Pancreas (tissue), 10 donors: ENCODE measurements around the gene IQCC. TPM values are rescaled to one million over a fixed set of nuclear protein-coding genes. Genes with fewer than 3 reads are reported as not detected.

Source experiments
- ATAC-seq, 4 donors: fragments of 200-7000 bp; cut with Tn5 transposase; one replicate each; pipeline versions ENCODE4 v1.8.0 to v1.9.1; 2020; ENCODE audit warnings: mild to moderate bottlenecking in 4 of 4, moderate library complexity in 4 of 4
- DNase-seq, 6 donors: peaks; one replicate each; pipeline ENCODE4 v3.0.0-alpha.2; 2020
- FAIRE-seq: peaks from 2 replicates; lab custom pipeline; 2012; peaks lifted over from hg19 to GRCh38; lab: Jason Lieb, UNC
- H3K27ac ChIP-seq, 4 donors: fragments of 200-600 bp; sonication (generic); 1 replicate in 3 of 4; 2 replicates in 1 of 4; pipeline versions ENCODE4 v1.5.0 to v1.8.0; 2020
- H3K27me3 ChIP-seq, 4 donors: fragments of 200-600 bp; one replicate each; pipeline ENCODE4 v1.8.0; 2021
- H3K36me3 ChIP-seq, 3 donors: fragments of 200-600 bp; sonication (generic) in 1 of 3; one replicate each; pipeline versions ENCODE4 v1.5.0 to v1.8.0; 2020 to 2021
- H3K4me1 ChIP-seq, 3 donors: fragments of 200-600 bp; one replicate each; pipeline ENCODE4 v1.8.0; 2021
- H3K4me3 ChIP-seq, 4 donors: fragments of 200-600 bp; sonication (generic) in 2 of 4; one replicate each; pipeline versions ENCODE4 v1.5.0 to v1.8.0; 2020 to 2021
- H3K9me3 ChIP-seq, 4 donors: fragments of 200-600 bp; one replicate each; pipeline ENCODE4 v1.8.0; 2021
- CTCF ChIP-seq, 4 donors: fragments of 200-600 bp; sonication (generic) in 3 of 4; IDR thresholded peaks; one replicate each; pipeline versions ENCODE4 v1.5.0 to v1.8.0; 2021; ENCODE audit warnings: antibody characterized with exemption in 4 of 4
- WGBS, 2 donors: extraction: QIAGEN DNeasy Blood & Tissue Kit; methylation state at CpG; one replicate each; pipeline ENCODE4 v1.1.7; 2013; 5-methylcytosine and 5-hydroxymethylcytosine counted together
- intact Hi-C, 3 donors: fragments of 100-400 bp; cut with DNase I; formaldehyde crosslinking; loops; one replicate each; pipeline versions ENCODE4 v1.11.1 to v1.14.2; 2022
- polyA plus RNA-seq, 2 donors: library from polyadenylated mRNA; stranded (reverse); fragments of 200-250 nt; gene quantifications; one replicate each; pipeline ENCODE4 v1.2.3, GENCODE V29; 2013
- total RNA-seq, 6 donors: library from RNA; stranded (reverse); fragmentation: NEBNext Ultra II Directional in 4 of 6; extraction: Animal tissue kit (Norgen Biotek cat#: 25700) in 4 of 6; gene quantifications; one replicate each; pipeline versions ENCODE4 v1.2.1 to v1.2.4, GENCODE V29; 2021 to 2023
- donor health status: healthy with polysubstance abuse.
- donor health status: DM: no; HTN: no; CAD: no; lungs with moderate emphysema.
- donor health status: DM: no; HTN: no; CAD: no.
- donor health status: control.
- donor health status: control.
- donor health status: Bipolar disorder and iron deficiency.
- donor health status: DM: yes; HTN: yes; CAD: no.
- donor health status: DM: no; HTN: no; CAD: no.
- donor health status: DM: no; HTN: no; CAD: no.
- donor health status: DM: yes; HTN: yes; CAD: no.

The IQCC gene
- total and polyA plus RNA-seq, 8 donors: 1.1 to 5.5 (median 1.5) TPM

- WGBS, 2 donors: 82 to 94% methylated on average over 6 of the region's 6 CpGs
- ATAC-seq (no peak), FAIRE-seq (no peak), DNase-seq (no peak)
- H3K4me3 ChIP-seq: no peak overlapping the region
- TF ChIP-seq CTCF (IDR thresholded peaks at IDR 0.05): no peak
- H3K9me3 ChIP-seq: no peaks in the 10 kb centered on the region
- no peak overlapping the region for H3K27ac ChIP-seq
- H3K4me1 ChIP-seq: no peaks in the 10 kb centered on the region
- intact Hi-C loops: no loop called here
- no peaks in the 10 kb centered on the region for H3K36me3 ChIP-seq
- no peaks in the 10 kb centered on the region for H3K27me3 ChIP-seq
These were observed 51.7 kb downstream of the IQCC start for GRCh38 chr1:32257227-32257508.

Other genes starting within 250 kb of the IQCC start
- 10 to 100 TPM; 26.6 to 56.7 (median 41.2) TPM for gene KHDRBS1, start 191.8 kb upstream of the IQCC start, total RNA-seq
- gene KHDRBS1, start 191.8 kb upstream of the IQCC start, polyA plus RNA-seq: 10 to 100 TPM; 22.8 to 41.7 TPM
- 1 to 10 TPM; 5.1 to 8.7 (median 6.1) TPM for gene TMEM39B, start 132.7 kb upstream of the IQCC start, total RNA-seq
- 10 to 100 TPM in 1 of 2 donors, 1 to 10 TPM in 1; 6.3 to 11.8 TPM for gene TMEM39B, start 132.7 kb upstream of the IQCC start, polyA plus RNA-seq
- 10 to 100 TPM; 20.9 to 36.2 (median 26.9) TPM for gene KPNA6, start 97.6 kb upstream of the IQCC start, total RNA-seq
- gene KPNA6, start 97.6 kb upstream of the IQCC start, polyA plus RNA-seq: 1 to 10 TPM; 4.9 to 7.9 TPM
- gene TXLNA, start 26.0 kb upstream of the IQCC start, total RNA-seq: 10 to 100 TPM; 13.8 to 29.3 (median 20.3) TPM
- gene TXLNA, start 26.0 kb upstream of the IQCC start, polyA plus RNA-seq: 10 to 100 TPM; 13.6 to 14.4 TPM
- 1 to 10 TPM; 1.6 to 4.7 (median 3.0) TPM for gene CCDC28B, start 5.1 kb upstream of the IQCC start, total RNA-seq
- 1 to 10 TPM; 8.4 to 8.5 TPM for gene CCDC28B, start 5.1 kb upstream of the IQCC start, polyA plus RNA-seq
- not detected for gene DCDC2B, start 3.4 kb downstream of the IQCC start, total RNA-seq
- gene DCDC2B, start 3.4 kb downstream of the IQCC start, polyA plus RNA-seq: under 1 TPM; 0.05 to 0.11 TPM
- 10 to 100 TPM in 1 of 6 donors, 1 to 10 TPM in 5; 6.2 to 15.2 (median 8.2) TPM for gene TMEM234, start 16.7 kb downstream of the IQCC start, total RNA-seq
- gene TMEM234, start 16.7 kb downstream of the IQCC start, polyA plus RNA-seq: 10 to 100 TPM; 19.2 to 23.5 TPM
- gene EIF3I, start 16.7 kb downstream of the IQCC start, total RNA-seq: 100 to 1,000 TPM in 1 of 6 donors, 10 to 100 TPM in 5; 63.4 to 101 (median 81.0) TPM
- 100 to 1,000 TPM in 1 of 2 donors, 10 to 100 TPM in 1; 82.0 to 107 TPM for gene EIF3I, start 16.7 kb downstream of the IQCC start, polyA plus RNA-seq
- gene FAM167B, start 41.6 kb downstream of the IQCC start, total RNA-seq: 1 to 10 TPM; 1.6 to 6.9 (median 2.9) TPM
- gene FAM167B, start 41.6 kb downstream of the IQCC start, polyA plus RNA-seq: 10 to 100 TPM; 11.6 to 12.0 TPM
- gene LCK, start 45.6 kb downstream of the IQCC start, total RNA-seq: 1 to 10 TPM in 3 of 6 donors, under 1 TPM in 3; 0.09 to 1.6 (median 1.0) TPM
- under 1 TPM; 0.33 to 0.80 TPM for gene LCK, start 45.6 kb downstream of the IQCC start, polyA plus RNA-seq
- gene HDAC1, start 86.4 kb downstream of the IQCC start, total RNA-seq: 10 to 100 TPM; 27.0 to 43.5 (median 30.5) TPM
- 10 to 100 TPM; 30.6 to 77.9 TPM for gene HDAC1, start 86.4 kb downstream of the IQCC start, polyA plus RNA-seq
- 10 to 100 TPM in 4 of 6 donors, 1 to 10 TPM in 2; 7.3 to 49.5 (median 14.5) TPM for gene MARCKSL1, start 130.6 kb downstream of the IQCC start, total RNA-seq
- gene MARCKSL1, start 130.6 kb downstream of the IQCC start, polyA plus RNA-seq: 10 to 100 TPM; 16.3 to 16.5 TPM
- gene FAM229A, start 156.8 kb downstream of the IQCC start, total RNA-seq: 1 to 10 TPM; 1.9 to 6.4 (median 3.8) TPM
- gene FAM229A, start 156.8 kb downstream of the IQCC start, polyA plus RNA-seq: 10 to 100 TPM; 18.6 to 21.8 TPM
- 1 to 10 TPM; 1.0 to 2.5 (median 1.3) TPM for gene TSSK3, start 156.9 kb downstream of the IQCC start, total RNA-seq
- 1 to 10 TPM in 1 of 2 donors, under 1 TPM in 1; 0.35 to 1.8 TPM for gene TSSK3, start 156.9 kb downstream of the IQCC start, polyA plus RNA-seq
- gene BSDC1, start 188.8 kb downstream of the IQCC start, total RNA-seq: 10 to 100 TPM; 35.9 to 56.9 (median 47.0) TPM
- gene BSDC1, start 188.8 kb downstream of the IQCC start, polyA plus RNA-seq: 10 to 100 TPM; 36.3 to 40.5 TPM